HL-60 (cell line): ENCODE measurements around the gene COLQ.
"Not testable (repeated sequence)": the region's sequence is repeated elsewhere in the genome, so short reads cannot be mapped to it uniquely, and the experiment has no call there.

Source experiments
- CTCF ChIP-seq: IDR thresholded peaks from one replicate; pipeline ENCODE4 v1.5.1; 2011; ENCODE audit warnings: low read length, control low read depth, inconsistent platforms; ENCODE audit not compliant: insufficient read depth
- REST ChIP-seq: IDR thresholded peaks from 2 replicates; pipeline ENCODE4 v1.6.1; 2012; ENCODE audit warnings: low read depth; ENCODE audit not compliant: insufficient replicate concordance
- SPI1 ChIP-seq: IDR thresholded peaks from 2 replicates; pipeline ENCODE4 v1.6.1; 2012; ENCODE audit warnings: low read depth, mild to moderate bottlenecking, borderline replicate concordance

DNA sequence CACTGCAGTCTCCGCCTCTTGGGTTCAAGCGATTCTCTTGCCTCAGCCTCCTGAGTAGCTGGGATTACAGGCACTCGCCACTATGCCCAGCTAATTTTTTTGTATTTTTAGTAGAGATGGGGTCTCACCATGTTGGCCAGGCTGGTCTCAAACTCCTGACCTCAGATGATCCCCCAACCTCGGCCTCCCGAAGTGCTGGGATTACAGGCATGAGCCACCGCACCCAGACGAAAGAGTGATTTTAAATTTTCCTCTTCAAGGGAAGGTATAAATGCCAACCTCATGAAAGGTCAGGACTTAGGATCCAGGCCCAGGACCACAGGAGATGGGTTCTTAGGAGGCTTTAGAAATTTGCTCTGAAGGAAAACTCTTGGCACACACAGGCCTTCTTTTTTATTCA lies 110.5 kb downstream of the COLQ start:
- TF ChIP-seq CTCF, REST, SPI1: not testable (repeated sequence)
